HG03066 (cell line): ENCODE results near the gene ANO9.
"Not testable (repeated sequence)": the region's sequence is repeated elsewhere in the genome, so short reads cannot be mapped to it uniquely, and the experiment has no call there.

ENCODE experiments used
- ATAC-seq: cut with Tn5 transposase; IDR thresholded peaks from one replicate; pipeline ENCODE4 v1.9.1; 2021; ENCODE audit warnings: low read depth; ENCODE audit not compliant: unreplicated experiment

Gene ANO9

GRCh38 chr11:437228-437870 is 4.5 kb downstream of the ANO9 start:
- no peak for ATAC-seq

DNA sequence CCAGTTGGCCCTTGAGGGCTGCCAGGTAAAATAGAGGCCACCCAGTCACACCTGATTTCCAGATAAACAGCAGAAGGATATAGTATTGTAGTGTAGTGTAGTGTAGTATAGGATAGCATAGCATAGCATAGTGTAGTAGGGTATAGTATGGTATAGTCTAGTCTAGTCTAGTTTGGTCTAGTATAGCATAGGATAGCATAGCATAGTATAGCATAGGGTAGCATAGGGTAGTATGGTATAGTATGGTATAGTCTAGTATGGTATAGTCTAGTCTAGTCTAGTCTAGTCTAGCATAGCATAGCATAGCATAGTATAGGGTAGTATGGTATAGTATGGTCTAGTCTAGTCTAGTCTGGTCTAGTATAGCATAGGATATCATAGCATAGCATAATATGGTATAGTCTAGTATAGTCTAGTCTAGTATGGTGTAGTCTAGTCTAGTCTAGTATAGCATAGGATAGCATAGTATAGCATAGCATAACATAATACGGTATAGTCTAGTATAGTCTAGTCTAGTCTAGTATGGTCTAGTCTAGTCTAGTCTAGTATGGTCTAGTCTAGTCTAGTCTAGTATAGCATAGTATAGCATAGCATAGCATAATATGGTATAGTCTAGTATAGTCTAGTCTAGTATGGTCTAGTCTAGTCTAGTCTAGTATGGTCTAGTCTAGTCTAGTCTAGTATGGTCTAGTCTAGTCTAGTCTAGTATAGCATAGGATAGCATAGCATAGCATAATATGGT is 6.6 kb downstream of the ANO9 start:
- not testable (repeated sequence) for ATAC-seq

- ATAC-seq, result no peak
These were observed 7.3 kb downstream of the ANO9 start for GRCh38 chr11:434496-434895.

DNA sequence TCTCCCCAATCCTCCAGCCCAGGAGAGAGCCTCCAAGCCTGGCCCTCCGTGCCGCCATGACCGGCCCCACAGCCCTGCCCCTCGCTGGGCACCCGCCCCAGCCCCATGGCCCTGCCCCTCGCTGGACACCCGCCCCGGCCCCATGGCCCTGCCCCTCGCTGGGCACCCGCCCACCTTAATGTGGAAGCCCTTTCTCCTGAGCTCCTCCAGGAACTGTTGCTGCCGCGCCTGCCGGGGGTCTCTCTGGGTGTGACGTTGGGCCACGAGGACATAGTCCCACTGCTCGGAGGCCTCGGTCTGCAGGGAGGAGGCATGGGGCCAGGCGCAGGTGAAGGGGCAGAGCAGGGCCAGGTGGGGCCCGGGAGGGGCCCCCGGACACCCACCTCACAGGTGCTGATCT is 8.2 kb downstream of the ANO9 start:
- no peak for ATAC-seq

DNA sequence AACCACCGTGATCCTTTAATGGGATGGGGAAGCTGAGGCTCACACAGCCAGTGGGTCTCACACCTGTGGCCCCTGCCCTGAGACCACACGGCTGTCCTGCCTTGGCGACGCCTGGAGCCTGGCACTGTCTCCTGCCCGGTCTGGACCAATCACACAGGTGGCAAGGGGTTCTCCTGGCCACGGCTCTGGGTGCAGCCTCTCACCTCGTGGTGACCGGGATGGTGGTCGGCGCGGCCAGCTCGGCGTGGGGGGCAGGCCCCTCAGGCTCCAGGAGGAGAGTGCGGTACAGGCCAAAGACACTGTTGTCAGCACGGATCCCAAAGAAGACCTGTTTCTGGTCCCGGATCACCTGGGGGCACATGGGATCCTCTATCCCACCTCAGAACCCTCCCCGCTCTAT is 8.7 kb downstream of the ANO9 start:
- no peak for ATAC-seq

GRCh38 chr11:432501-433100 is 9.2 kb downstream of the ANO9 start:
- no peak for ATAC-seq

DNA sequence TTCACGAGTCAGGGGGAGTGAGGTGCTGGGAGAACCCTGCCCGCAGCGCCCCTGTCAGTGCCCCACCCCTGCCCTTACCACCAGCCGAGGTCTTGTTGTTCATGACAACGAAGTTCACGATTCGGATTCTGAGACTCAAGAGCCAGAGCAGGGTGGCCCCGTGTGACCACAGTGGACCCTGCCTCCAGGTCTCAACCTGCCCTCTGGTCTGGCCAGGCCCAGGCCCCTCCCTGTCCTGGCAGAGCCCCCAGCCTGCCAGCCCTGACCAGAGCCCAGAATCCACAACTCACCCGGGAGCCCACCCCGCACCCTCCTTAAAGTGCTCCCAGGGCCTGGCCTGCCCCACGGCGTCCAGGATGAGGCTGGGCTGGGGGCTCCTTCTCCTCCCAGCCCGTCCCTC is 9.9 kb downstream of the ANO9 start:
- ATAC-seq, result no peak

DNA sequence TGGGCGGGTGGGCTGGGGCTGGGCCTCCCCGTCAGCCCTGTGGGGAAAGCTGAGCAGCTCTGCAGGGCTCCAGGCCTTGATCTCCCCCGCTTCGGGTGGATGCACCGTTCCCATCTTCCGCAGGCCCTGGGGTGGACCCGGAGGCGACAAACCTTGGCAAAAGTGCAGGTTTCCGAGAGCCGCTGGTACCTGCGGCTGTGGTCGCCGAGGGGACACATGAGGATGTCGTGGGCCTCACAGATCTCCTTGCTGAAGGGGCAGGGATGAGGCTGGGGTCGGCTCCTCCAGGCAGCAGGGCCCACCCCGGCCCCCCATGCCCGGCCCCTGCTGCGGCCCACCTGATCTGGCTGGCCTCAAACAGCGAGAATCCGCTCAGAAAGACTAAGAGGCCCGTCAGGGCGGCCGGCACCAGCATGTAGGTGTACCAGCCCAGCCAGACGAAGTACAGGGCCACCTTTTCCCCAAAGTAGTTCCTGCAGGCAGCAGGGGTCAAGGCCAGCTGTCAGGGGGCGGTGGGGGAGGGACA is 11.8 kb downstream of the ANO9 start:
- ATAC-seq, result no peak

DNA sequence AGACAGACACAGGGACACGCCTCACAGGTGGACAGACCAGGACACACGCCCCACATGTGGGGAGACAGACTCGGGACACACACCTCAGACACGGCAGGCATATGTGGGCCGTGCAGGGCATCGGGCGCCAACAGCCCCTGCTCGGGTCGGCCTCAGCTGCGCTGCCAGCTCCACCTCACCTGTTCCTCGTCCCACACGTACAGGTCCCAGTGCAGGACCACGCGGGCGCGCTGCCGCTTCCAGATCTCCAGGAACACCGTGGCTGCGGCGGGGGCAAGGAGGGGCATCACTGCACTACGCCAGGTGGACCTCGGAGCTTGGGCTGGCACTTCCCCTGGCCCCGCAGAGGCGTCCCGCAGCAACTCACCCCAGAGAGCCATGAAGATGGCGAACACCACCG is 12.4 kb downstream of the ANO9 start:
- ATAC-seq, result no peak

GRCh38 chr11:428295-428694 is 13.5 kb downstream of the ANO9 start:
- ATAC-seq, result no peak

- no peak for ATAC-seq
These were observed 15.0 kb downstream of the ANO9 start for GRCh38 chr11:426851-427250.

DNA sequence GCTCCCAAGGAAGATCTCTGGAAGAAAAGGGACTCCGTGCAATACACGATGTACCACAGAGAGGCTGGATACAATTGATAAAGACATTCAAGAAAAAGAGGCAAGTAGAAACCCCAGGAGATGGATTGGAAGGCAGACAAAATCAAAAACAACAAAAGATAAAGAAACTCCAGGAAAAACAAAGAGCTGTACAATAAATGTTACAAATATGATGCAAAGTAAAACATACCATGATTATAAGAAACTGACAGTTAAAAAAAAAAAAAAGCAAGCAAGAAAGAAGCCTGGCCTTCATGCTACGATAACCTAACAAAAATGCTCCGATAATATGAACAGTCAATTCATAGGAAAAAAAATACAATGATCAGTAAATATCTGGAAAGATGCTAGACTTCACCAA is 16.5 kb downstream of the ANO9 start:
- no peak for ATAC-seq

DNA sequence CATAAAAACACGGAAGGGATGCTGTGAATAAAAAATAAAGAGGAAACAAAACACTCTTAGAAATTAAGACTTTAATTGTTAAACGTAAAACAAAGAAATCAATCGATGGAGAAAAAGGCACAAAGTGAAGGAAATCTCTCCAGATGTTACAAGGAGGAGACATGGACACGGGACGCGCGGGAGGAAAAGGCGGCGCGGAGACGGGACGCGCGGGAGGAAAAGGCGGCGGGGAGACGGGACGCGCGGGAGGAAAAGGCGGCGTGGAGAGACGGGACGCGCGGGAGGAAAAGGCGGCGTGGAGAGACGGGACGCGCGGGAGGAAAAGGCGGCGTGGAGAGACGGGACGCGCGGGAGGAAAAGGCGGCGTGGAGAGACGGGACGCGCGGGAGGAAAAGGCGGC is 17.0 kb downstream of the ANO9 start:
- not testable (repeated sequence) for ATAC-seq

- no peak for ATAC-seq
These were observed 17.6 kb downstream of the ANO9 start for GRCh38 chr11:424232-424631.

- ATAC-seq, result no peak
These were observed 19.6 kb downstream of the ANO9 start for GRCh38 chr11:422249-422656.

DNA sequence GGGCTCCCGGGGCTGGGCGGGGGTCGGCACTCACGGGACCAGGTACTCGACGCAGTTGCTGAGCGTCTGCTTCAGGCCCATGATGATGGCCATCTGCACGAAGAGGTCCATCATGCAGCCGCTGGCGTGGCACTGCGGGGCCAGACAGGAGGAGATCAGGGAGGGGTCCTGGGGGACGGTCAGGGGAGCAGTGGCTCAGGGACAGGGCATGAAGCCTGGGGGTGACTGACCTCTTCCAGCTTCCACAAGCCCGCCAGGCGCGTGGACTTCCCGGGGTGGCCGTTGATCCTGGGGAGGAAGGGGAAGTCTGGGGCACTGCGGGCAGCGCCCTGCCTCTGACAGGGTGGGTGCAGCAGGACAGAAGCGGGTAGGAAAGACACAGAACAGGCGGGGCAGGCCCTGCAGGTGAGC is 20.9 kb downstream of the ANO9 start:
- ATAC-seq, result no peak

- ATAC-seq, result no peak
These were observed 21.5 kb downstream of the ANO9 start for GRCh38 chr11:420054-420910.

GRCh38 chr11:419248-420005 is 22.4 kb downstream of the ANO9 start:
- no peak for ATAC-seq

- no peak for ATAC-seq
These were observed 23.2 kb downstream of the ANO9 start for GRCh38 chr11:418343-419247.
